IMR-90 (cell line): ENCODE data around the gene SPTLC2. TPM values are rescaled to one million over a fixed set of nuclear protein-coding genes. Genes with fewer than 3 reads are reported as not detected.
A peak's percentile ranks its signal among the peaks of the same experiment; 100 is the strongest.

Experiments
- ATAC-seq: fragments of 200-7000 bp; cut with Tn5 transposase; 2 replicates; pipeline ENCODE4 v1.9.1; 2020; ENCODE audit warnings: low read depth, mild to moderate bottlenecking, moderate library complexity
- BruUV-seq: library from RNA; stranded (reverse); fragments of 400-500 nt; replicated peaks from 2 replicates; lab custom pipeline; 2021; lab: Mats Ljungman, UMichigan
- CTCF ChIA-PET: fragments of 300-600 bp; formaldehyde crosslinking; extraction: SDS; loops from one replicate; lab custom pipeline; 2021; ENCODE audit warnings: antibody characterized with exemption; lab: Yijun Ruan, JAX
- POLR2A ChIA-PET: fragments of 300-600 bp; sonication (Branson Sonifier 250); formaldehyde crosslinking; loops from one replicate; lab custom pipeline; 2022; ENCODE audit warnings: antibody characterized with exemption; ENCODE audit not compliant: unreplicated experiment; lab: Charles Lee
- DNase-seq: peaks from one replicate; pipeline ENCODE4 v3.0.0; 2013
- H2AFZ ChIP-seq: replicated peaks from 2 replicates; pipeline ENCODE3; 2013; ENCODE audit warnings: low read length, mild to moderate bottlenecking; ENCODE audit not compliant: poor library complexity
- H2AK5ac ChIP-seq: 2 replicates; pipeline ENCODE4 v1.6.1; 2013; ENCODE audit warnings: low read depth, low read length, inconsistent platforms
- H2AK9ac ChIP-seq: replicated peaks from 2 replicates; pipeline ENCODE3; 2013; ENCODE audit warnings: mild to moderate bottlenecking, low read depth, low read length, moderate library complexity; ENCODE audit not compliant: poor library complexity
- H2BK120ac ChIP-seq: 2 replicates; pipeline ENCODE4 v1.6.1; 2013; ENCODE audit warnings: low read depth, low read length, inconsistent platforms
- H2BK15ac ChIP-seq: 3 replicates; pipeline ENCODE4 v1.6.1; 2013; ENCODE audit warnings: low read depth, low read length, inconsistent platforms
- H2BK20ac ChIP-seq: 2 replicates; pipeline ENCODE4 v1.6.1; 2013; ENCODE audit warnings: low read depth, mild to moderate bottlenecking, inconsistent platforms, low read length, moderate library complexity
- H2BK5ac ChIP-seq: 2 replicates; pipeline ENCODE4 v1.6.1; 2013; ENCODE audit warnings: mild to moderate bottlenecking, low read depth, low read length, inconsistent platforms; ENCODE audit not compliant: poor library complexity, severe bottlenecking
- H3K14ac ChIP-seq: replicated peaks from 2 replicates; pipeline ENCODE4 v1.6.1; 2013; ENCODE audit warnings: low read depth, low read length, inconsistent platforms
- H3K18ac ChIP-seq: 2 replicates; pipeline ENCODE4 v1.6.1; 2013; ENCODE audit warnings: low read depth, low read length, control low read depth
- H3K23ac ChIP-seq: 2 replicates; pipeline ENCODE4 v1.6.1; 2013; ENCODE audit warnings: low read depth, low read length, inconsistent platforms
- H3K27ac ChIP-seq: 2 replicates; pipeline ENCODE4 v1.5.1; 2013; ENCODE audit warnings: mild to moderate bottlenecking, control low read depth, low read length; ENCODE audit not compliant: insufficient read depth
- H3K27me3 ChIP-seq: 2 replicates; pipeline ENCODE4 v1.6.1; 2013; ENCODE audit warnings: low read length; ENCODE audit not compliant: control insufficient read depth, insufficient read depth
- H3K36me3 ChIP-seq: 2 replicates; pipeline ENCODE4 v1.6.1; 2013; ENCODE audit warnings: low read length, mixed read lengths; ENCODE audit not compliant: control insufficient read depth, insufficient read depth
- H3K4ac ChIP-seq: 2 replicates; pipeline ENCODE4 v1.6.1; 2013; ENCODE audit warnings: low read depth, low read length, inconsistent platforms
- H3K4me1 ChIP-seq: 2 replicates; pipeline ENCODE4 v1.6.1; 2013; ENCODE audit warnings: low read length, mixed read lengths; ENCODE audit not compliant: control insufficient read depth, insufficient read depth
- H3K4me2 ChIP-seq: 2 replicates; pipeline ENCODE4 v1.6.1; 2013; ENCODE audit warnings: low read depth, mild to moderate bottlenecking, control low read depth, low read length, moderate library complexity
- H3K4me3 ChIP-seq: 2 replicates; pipeline ENCODE4 v1.5.1; 2013; ENCODE audit warnings: low read depth, mild to moderate bottlenecking, control low read depth, low read length, moderate library complexity; ENCODE audit not compliant: insufficient read depth
- H3K56ac ChIP-seq: 2 replicates; pipeline ENCODE4 v1.6.1; 2013; ENCODE audit warnings: low read length, inconsistent platforms; ENCODE audit not compliant: insufficient read depth; ENCODE audit errors: extremely low read depth
- H3K79me1 ChIP-seq, 2 experiments: 2 replicates each; pipeline ENCODE4 v1.6.1; 2013; ENCODE audit warnings: low read length in 2 of 2, inconsistent platforms in 1 of 2, low read depth in 1 of 2
- H3K9ac ChIP-seq: 2 replicates; pipeline ENCODE4 v1.6.1; 2013; ENCODE audit warnings: low read depth, low read length, control low read depth
- H3K9me1 ChIP-seq: 2 replicates; pipeline ENCODE4 v1.6.1; 2013; ENCODE audit warnings: low read length, inconsistent platforms; ENCODE audit not compliant: insufficient read depth
- H3K9me3 ChIP-seq: 2 replicates; pipeline ENCODE4 v1.6.1; 2013; ENCODE audit warnings: low read length; ENCODE audit not compliant: control insufficient read depth, insufficient read depth
- H4K20me1 ChIP-seq: 2 replicates; pipeline ENCODE4 v1.6.1; 2013; ENCODE audit warnings: low read length, inconsistent platforms; ENCODE audit not compliant: insufficient read depth
- H4K5ac ChIP-seq: 2 replicates; pipeline ENCODE4 v1.6.1; 2013; ENCODE audit warnings: mild to moderate bottlenecking, low read depth, low read length, control low read depth
- H4K8ac ChIP-seq, 2 experiments: 2 replicates each; pipeline ENCODE4 v1.6.1; 2013; ENCODE audit warnings: low read depth in 2 of 2, low read length in 2 of 2, control low read depth in 1 of 2, inconsistent platforms in 1 of 2
- H4K91ac ChIP-seq: 2 replicates; pipeline ENCODE4 v1.6.1; 2013; ENCODE audit warnings: low read depth, low read length, inconsistent platforms; ENCODE audit not compliant: insufficient read depth
- BHLHE40 ChIP-seq: fragments of 150-350 bp; IDR thresholded peaks from 2 replicates; pipeline ENCODE4 v1.6.1; 2016; ENCODE audit warnings: mild to moderate bottlenecking, low read depth, low read length
- CTCF ChIP-seq: conservative IDR thresholded peaks from 2 replicates; pipeline ENCODE4 v1.5.1; 2012; ENCODE audit warnings: mild to moderate bottlenecking, low read depth, low read length, improper control_type of control experiment
- POLR2A ChIP-seq: IDR thresholded peaks from 2 replicates; pipeline ENCODE4 v1.6.1; 2012; ENCODE audit warnings: mild to moderate bottlenecking, low read depth, low read length
- RFX5 ChIP-seq: IDR thresholded peaks from 2 replicates; pipeline ENCODE4 v1.8.0; 2012; ENCODE audit warnings: low read depth, mild to moderate bottlenecking, low read length, moderate library complexity
- WGBS, 2 experiments: methylation state at CpG; one replicate each; pipeline versions ENCODE4 v1.1.5 to v1.1.7; 2013; ENCODE audit warnings: missing lambda C conversion rate in 2 of 2; ENCODE audit not compliant: insufficient read length in 1 of 2; ENCODE audit errors: extremely low coverage in 2 of 2; 5-methylcytosine and 5-hydroxymethylcytosine counted together
- dilution Hi-C: fragments of 300-500 bp; cut with HindIII; formaldehyde crosslinking; loops from one replicate; pipeline ENCODE4 v1.14.3; 2018; ENCODE audit warnings: low sequenced_read_pairs; ENCODE audit not compliant: unreplicated experiment
- in situ Hi-C: fragments of 300-500 bp; cut with MboI; formaldehyde crosslinking; loops from 3 replicates; pipeline ENCODE4 v1.14.3; 2019; ENCODE audit warnings: low sequenced_read_pairs, inconsistent platforms, mixed read lengths
- intact Hi-C: fragments of 100-400 bp; cut with micrococcal nuclease; formaldehyde crosslinking; loops from 2 replicates; pipeline ENCODE4 v1.10.0; 2022
- polyA plus RNA-seq, 3 experiments: library from polyadenylated mRNA; depleted of rRNA; stranded (reverse); fragments of >200 nt; gene quantifications; 2 replicates each; pipeline ENCODE4 v1.2.3, GENCODE V29; 2012; ENCODE audit warnings: low replicate concordance in 1 of 3
- total RNA-seq: library from RNA; depleted of rRNA; stranded (reverse); fragments of >200 nt; gene quantifications from 2 replicates; pipeline ENCODE4 v1.2.3, GENCODE V29; 2012

SPTLC2 gene
- total and polyA plus RNA-seq, 2 of the 4 experiments (the other 2 are of a cell fraction): 22.6 to 68.3 TPM

GRCh38 chr14:77507762-77508161 is 108.7 kb downstream of the SPTLC2 start:
- Histone ChIP-seq H2BK15ac (no peak overlapping the region), H2AFZ (no peak overlapping the region), H2AK9ac (no peak overlapping the region), H3K4me1 (peaks cover 8% of the 10 kb centered on the region), H4K8ac (no peak overlapping the region), H3K9me1 (peaks cover 3% of the 10 kb centered on the region; the same call in 1 of the 2 replicates), H3K9me3 (no peaks in the 10 kb centered on the region), H4K91ac (no peak overlapping the region), H3K36me3 (peaks cover 12% of the 10 kb centered on the region), H4K20me1 (no peaks in the 10 kb centered on the region), H3K4me3 (no peak overlapping the region), H3K23ac (no peak overlapping the region), H3K4me2 (no peak overlapping the region), H4K5ac (no peak overlapping the region), H3K79me1 (peaks cover 0 to 3% of the 10 kb centered on the region in 2 experiments; a peak in 1 of 4 replicates), H2BK120ac (no peak overlapping the region), H3K56ac (no peak overlapping the region), H2BK20ac (no peak overlapping the region), H3K18ac (peak overlapping the region; percentile 10; the same call in 1 of the 2 replicates), H3K27me3 (no peaks in the 10 kb centered on the region), H2BK5ac (no peak overlapping the region), H3K4ac (no peak overlapping the region), H3K14ac (no peak overlapping the region), H2AK5ac (no peak overlapping the region), H3K9ac (no peak overlapping the region), H3K27ac (no peak overlapping the region)
- no TSS peak for BruUV-seq
- intact Hi-C loops: no loop called here
- ATAC-seq (no peak), DNase-seq (no peak)
- ChIA-PET CTCF (no interaction called here), POLR2A (no interaction called here)
- dilution Hi-C loops: no loop called here
- in situ Hi-C loops: no loop called here
- TF ChIP-seq CTCF (no peak), POLR2A (no peak), RFX5 (no peak), BHLHE40 (no peak)
- WGBS, 2 experiments: 100% methylated on average over 3 of the region's 3 CpGs; no CpG with 5 or more reads in 1 of the 2 experiments
